H9 (cell line): ENCODE results near the gene RNGTT. TPM values are rescaled to one million over a fixed set of nuclear protein-coding genes. Genes with fewer than 3 reads are reported as not detected.

Experiments
- DNase-seq: peaks from one replicate; pipeline ENCODE4 v3.0.0-alpha.2; 2017
- H2AFZ ChIP-seq: one replicate; pipeline ENCODE4 v1.6.1; 2013; ENCODE audit warnings: mild to moderate bottlenecking, low read length, control low read depth, moderate library complexity
- H2AK5ac ChIP-seq: 2 replicates; pipeline ENCODE4 v1.6.1; 2013; ENCODE audit warnings: low read length, control low read depth, mixed read lengths; ENCODE audit not compliant: insufficient read length
- H2BK120ac ChIP-seq: one replicate; pipeline ENCODE4 v1.6.1; 2013; ENCODE audit warnings: low read depth, mild to moderate bottlenecking, low read length, control low read depth, inconsistent platforms; ENCODE audit not compliant: poor library complexity, severe bottlenecking
- H2BK12ac ChIP-seq: 2 replicates; pipeline ENCODE4 v1.6.1; 2013; ENCODE audit warnings: low read length, control low read depth, mixed read lengths, low read depth; ENCODE audit not compliant: insufficient read length
- H2BK15ac ChIP-seq: 2 replicates; pipeline ENCODE4 v1.6.1; 2013; ENCODE audit warnings: low read depth, low read length, control low read depth
- H2BK20ac ChIP-seq: one replicate; pipeline ENCODE4 v1.6.1; 2013; ENCODE audit warnings: low read depth, mild to moderate bottlenecking, low read length, control low read depth, inconsistent platforms; ENCODE audit not compliant: poor library complexity, severe bottlenecking
- H2BK5ac ChIP-seq: 2 replicates; pipeline ENCODE4 v1.6.1; 2013; ENCODE audit warnings: low read length, control low read depth, mixed read lengths; ENCODE audit not compliant: insufficient read length
- H3K14ac ChIP-seq: 2 replicates; pipeline ENCODE4 v1.6.1; 2013; ENCODE audit warnings: low read length, control low read depth; ENCODE audit not compliant: insufficient read depth
- H3K18ac ChIP-seq: 2 replicates; pipeline ENCODE4 v1.6.1; 2013; ENCODE audit warnings: low read depth, mild to moderate bottlenecking, mixed read lengths, low read length, control low read depth; ENCODE audit not compliant: insufficient read length
- H3K23ac ChIP-seq: 2 replicates; pipeline ENCODE4 v1.6.1; 2013; ENCODE audit warnings: low read length, control low read depth, mixed read lengths, low read depth; ENCODE audit not compliant: insufficient read length
- H3K23me2 ChIP-seq: 2 replicates; pipeline ENCODE4 v1.6.1; 2013; ENCODE audit warnings: low read depth, mild to moderate bottlenecking, mixed read lengths, low read length, control low read depth; ENCODE audit not compliant: insufficient read length, poor library complexity, severe bottlenecking
- H3K27ac ChIP-seq: 2 replicates; pipeline ENCODE4 v1.5.1; 2013; ENCODE audit warnings: low read length, control low read depth, mixed read lengths, low read depth; ENCODE audit not compliant: insufficient read length
- H3K27me3 ChIP-seq: 2 replicates; pipeline ENCODE4 v1.6.1; 2013; ENCODE audit warnings: low read length, control low read depth, inconsistent platforms; ENCODE audit not compliant: insufficient read depth
- H3K4ac ChIP-seq: 2 replicates; pipeline ENCODE4 v1.6.1; 2013; ENCODE audit warnings: low read depth, mild to moderate bottlenecking, control low read depth, inconsistent platforms, low read length, moderate library complexity
- H3K4me1 ChIP-seq: 2 replicates; pipeline ENCODE4 v1.6.1; 2013; ENCODE audit warnings: low read length, control low read depth, inconsistent platforms; ENCODE audit not compliant: insufficient read depth
- H3K4me2 ChIP-seq: 2 replicates; pipeline ENCODE4 v1.6.1; 2013; ENCODE audit warnings: low read length, control low read depth, mixed read lengths; ENCODE audit not compliant: insufficient read length, insufficient read depth
- H3K56ac ChIP-seq: 2 replicates; pipeline ENCODE4 v1.6.1; 2013; ENCODE audit warnings: low read depth, mild to moderate bottlenecking, mixed read lengths, low read length, control low read depth; ENCODE audit not compliant: insufficient read length
- H3K79me1 ChIP-seq: 2 replicates; pipeline ENCODE4 v1.6.1; 2013; ENCODE audit warnings: low read depth, mild to moderate bottlenecking, moderate library complexity, low read length, control low read depth, inconsistent platforms; ENCODE audit not compliant: insufficient read depth, poor library complexity, severe bottlenecking
- H3K79me2 ChIP-seq: 2 replicates; pipeline ENCODE4 v1.6.1; 2013; ENCODE audit warnings: low read length, control low read depth, inconsistent platforms; ENCODE audit not compliant: insufficient read depth
- H3K9ac ChIP-seq: 2 replicates; pipeline ENCODE4 v1.6.1; 2013; ENCODE audit warnings: low read length, control low read depth, mixed read lengths; ENCODE audit not compliant: insufficient read length; ENCODE audit errors: extremely low read depth
- H3K9me3 ChIP-seq: one replicate; pipeline ENCODE4 v1.6.1; 2013; ENCODE audit warnings: low read depth, low read length, inconsistent platforms; ENCODE audit not compliant: control insufficient read depth
- H3T11ph ChIP-seq: one replicate; pipeline ENCODE4 v1.6.1; 2013; ENCODE audit warnings: mild to moderate bottlenecking, low read length, control low read depth, inconsistent platforms
- H4K20me1 ChIP-seq: one replicate; pipeline ENCODE4 v1.6.1; 2013; ENCODE audit not compliant: control insufficient read depth, insufficient read length, insufficient read depth
- H4K5ac ChIP-seq: 2 replicates; pipeline ENCODE4 v1.6.1; 2013; ENCODE audit warnings: low read depth, mild to moderate bottlenecking, mixed read lengths, low read length, control low read depth; ENCODE audit not compliant: insufficient read length
- H4K8ac ChIP-seq: replicated peaks from 2 replicates; pipeline ENCODE4 v1.6.1; 2013; ENCODE audit warnings: low read length, control low read depth, mixed read lengths, low read depth; ENCODE audit not compliant: insufficient read length
- H4K91ac ChIP-seq: 2 replicates; pipeline ENCODE4 v1.6.1; 2013; ENCODE audit warnings: low read depth, mild to moderate bottlenecking, moderate library complexity, mixed read lengths, low read length, control low read depth; ENCODE audit not compliant: insufficient read length
- H3K27ac Mint-ChIP-seq, 3 experiments: 2 replicates in 2 of 3; 3 replicates in 1 of 3; pipeline ENCODE4 v1.8.0; 2020 to 2021; ENCODE audit warnings: mixed read lengths in 3 of 3, mild to moderate bottlenecking in 1 of 3, moderate library complexity in 1 of 3
- H3K27me3 Mint-ChIP-seq: 2 replicates; pipeline ENCODE4 v1.8.0; 2021; ENCODE audit warnings: low read depth, mild to moderate bottlenecking, moderate library complexity, mixed read lengths
- H3K36me3 Mint-ChIP-seq, 3 experiments: 2 replicates in 2 of 3; 3 replicates in 1 of 3; pipeline ENCODE4 v1.8.0; 2020 to 2021; ENCODE audit warnings: low read depth in 3 of 3, mixed read lengths in 3 of 3; ENCODE audit not compliant: insufficient read depth in 1 of 3
- H3K4me1 Mint-ChIP-seq, 2 experiments: 2 replicates each; pipeline ENCODE4 v1.8.0; 2020; ENCODE audit warnings: mixed read lengths in 2 of 2
- H3K4me3 Mint-ChIP-seq, 2 experiments: 2 replicates in 1 of 2; 3 replicates in 1 of 2; pipeline ENCODE4 v1.8.0; 2020 to 2021; ENCODE audit warnings: mild to moderate bottlenecking in 2 of 2, mixed read lengths in 2 of 2, moderate library complexity in 1 of 2
- H3K9me3 Mint-ChIP-seq, 2 experiments: 2 replicates in 1 of 2; 3 replicates in 1 of 2; pipeline ENCODE4 v1.8.0; 2020; ENCODE audit warnings: mild to moderate bottlenecking in 2 of 2, mixed read lengths in 2 of 2, moderate library complexity in 1 of 2
- CTCF ChIP-seq: fragments of 200-600 bp; sonication (generic); conservative IDR thresholded peaks from 3 replicates; pipeline ENCODE4 v1.8.0; 2021; ENCODE audit warnings: antibody characterized with exemption, mild to moderate bottlenecking
- WGBS: extraction: QIAGEN DNeasy Blood & Tissue Kit; methylation state at CpG from one replicate; pipeline ENCODE4 v1.1.7; 2013; ENCODE audit warnings: missing lambda C conversion rate, low lambda C conversion rate, mixed read lengths; ENCODE audit not compliant: insufficient read length; ENCODE audit errors: extremely low coverage; 5-methylcytosine and 5-hydroxymethylcytosine counted together
- total RNA-seq: library from RNA; stranded (reverse); gene quantifications from 2 replicates; pipeline ENCODE4 v1.2.1, GENCODE V29; 2021

The RNGTT gene
- total RNA-seq, 1 experiment from 2014 or later: 20.5 TPM

- DNase-seq: no peak
- Mint-ChIP-seq H3K9me3 (peaks cover 0 to 4% of the 10 kb centered on the region in 2 experiments; a peak in 1 of 5 replicates), H3K4me1 (peaks cover 15 to 19% of the 10 kb centered on the region in 2 experiments), H3K27me3 (peaks cover 2% of the 10 kb centered on the region), H3K27ac (no peak overlapping the region), H3K4me3 (no peak overlapping the region), H3K36me3 (peaks cover 0 to 4% (median 0%) of the 10 kb centered on the region in 3 experiments; a peak in 2 of 7 replicates)
- no peaks in the 10 kb centered on the region for H4K20me1 ChIP-seq
- H2BK120ac ChIP-seq: no peak overlapping the region
- no peak overlapping the region for H2AK5ac ChIP-seq
- H3K4me1 ChIP-seq: no peaks in the 10 kb centered on the region; the same call in 1 of the 2 replicates
- no peak for TF ChIP-seq CTCF
- no peak overlapping the region for H2BK12ac ChIP-seq
- WGBS: no CpG with 5 or more reads among the region's 4 CpGs
- no peak overlapping the region for H4K91ac ChIP-seq
- no peak overlapping the region for H2BK5ac ChIP-seq
- no peaks in the 10 kb centered on the region for H3K79me1 ChIP-seq
- H4K5ac ChIP-seq: no peak overlapping the region
- no peak overlapping the region for H4K8ac ChIP-seq
- no peak overlapping the region for H2BK20ac ChIP-seq
- no peak overlapping the region for H3K27ac ChIP-seq
- no peaks in the 10 kb centered on the region for H3K9me3 ChIP-seq
- H3K23ac ChIP-seq: no peak overlapping the region
- H3K4me2 ChIP-seq: no peak overlapping the region
- H3K14ac ChIP-seq: no peak overlapping the region
- H3K4ac ChIP-seq: no peak overlapping the region
- H3K27me3 ChIP-seq: no peaks in the 10 kb centered on the region
- H3K18ac ChIP-seq: no peak overlapping the region
- no peak overlapping the region for H2AFZ ChIP-seq
- H3T11ph ChIP-seq: no peak overlapping the region
- H3K23me2 ChIP-seq: no peaks in the 10 kb centered on the region
- H2BK15ac ChIP-seq: no peak overlapping the region
- H3K9ac ChIP-seq: no peak overlapping the region
- H3K79me2 ChIP-seq: no peaks in the 10 kb centered on the region
- H3K56ac ChIP-seq: no peak overlapping the region
Observed at GRCh38 chr6:88596801-88597200, 366.6 kb downstream of the RNGTT start.
